Left cardiac atrium (tissue), 4 donors: ENCODE results near the gene BBS5. TPM values are rescaled to one million over a fixed set of nuclear protein-coding genes. Genes with fewer than 3 reads are reported as not detected.
"Not testable (repeated sequence)": the region's sequence is repeated elsewhere in the genome, so short reads cannot be mapped to it uniquely, and the experiment has no call there.

Source experiments
- ATAC-seq, 2 donors: fragments of 200-7000 bp; cut with Tn5 transposase; one replicate each; pipeline ENCODE4 v1.9.1; 2020; ENCODE audit warnings: mild to moderate bottlenecking in 2 of 2, moderate library complexity in 2 of 2
- DNase-seq: peaks from one replicate; pipeline ENCODE4 v3.0.0-alpha.2; 2020
- intact Hi-C, 2 donors: fragments of 100-400 bp; cut with DNase I; formaldehyde crosslinking; loops; one replicate each; pipeline versions ENCODE4 v1.14.1 to v1.15.1; 2022 to 2023
- total RNA-seq, 2 donors: library from RNA; stranded (reverse); fragmentation: NEBNext Ultra II Directional; extraction: Animal tissue kit (Norgen Biotek cat#: 25700); gene quantifications; one replicate each; pipeline ENCODE4 v1.2.1, GENCODE V29; 2021
- donor health status: DM: no; HTN: yes; CAD: no.
- donor health status: DM: no; HTN: yes; CAD: no; lungs with severe emphysema.
- donor health status: DM: yes; HTN: yes; CAD: no.
- donor health status: Dilated cardiomyopathy.

The BBS5 gene
- total RNA-seq, 2 donors from 2014 or later: 6.7 to 8.5 TPM

GRCh38 chr2:169525434-169525833 lies 46.1 kb downstream of the BBS5 start:
- intact Hi-C loops: loop anchor here in 1 of 2 donors (10.0 kb wide), 1 partner anchor 269 kb away; the partner anchor contains the start of gene SSB
- ATAC-seq (no peak), DNase-seq (no peak)

- DNase-seq: no peak
- no peak for ATAC-seq
- intact Hi-C loops: loop anchor here in 1 of 2 donors (10.0 kb wide), 1 partner anchor 268 kb away; the partner anchor contains the start of gene SSB
Measured at GRCh38 chr2:169526451-169526850, 47.2 kb downstream of the BBS5 start.

- DNase-seq (peak; percentile 63), ATAC-seq (peak; percentile 50 to 77)
- intact Hi-C loops: loop anchor here in 1 of 2 donors (10.0 kb wide), 1 partner anchor 267 kb away; the partner anchor contains the start of gene SSB
Measured at GRCh38 chr2:169528271-169528701, 49.0 kb downstream of the BBS5 start.

GRCh38 chr2:169539460-169539859 lies 60.2 kb downstream of the BBS5 start:
- ATAC-seq, intact Hi-C loops, DNase-seq: not testable (repeated sequence)

- DNase-seq (no peak), ATAC-seq (no peak)
- intact Hi-C loops: no loop called here
Measured at GRCh38 chr2:169540146-169540545, 60.9 kb downstream of the BBS5 start.

GRCh38 chr2:169542433-169542832 lies 63.1 kb downstream of the BBS5 start:
- no peak for DNase-seq
- intact Hi-C loops: no loop called here
- ATAC-seq: no peak

- intact Hi-C loops: no loop called here
- DNase-seq: no peak
- ATAC-seq: no peak
Measured at GRCh38 chr2:169546756-169547155, 67.5 kb downstream of the BBS5 start.

Other genes starting within 250 kb of the BBS5 start
- 1 to 10 TPM; 1.8 to 2.9 TPM for gene LRP2, start 117.0 kb upstream of the BBS5 start, total RNA-seq
- 10 to 100 TPM; 92.0 to 95.9 TPM for gene KLHL41, start 30.2 kb downstream of the BBS5 start, total RNA-seq
- 10 to 100 TPM; 45.1 to 66.4 TPM for gene FASTKD1, start 94.4 kb downstream of the BBS5 start, total RNA-seq
- 10 to 100 TPM; 33.7 to 45.3 TPM for gene PPIG, start 104.9 kb downstream of the BBS5 start, total RNA-seq
- under 1 TPM in 1 of 2 donors, not detected in 1; 0.16 TPM for gene CFAP210, start 214.9 kb downstream of the BBS5 start, total RNA-seq
- 1 to 10 TPM; 3.4 to 3.9 TPM for gene PHOSPHO2, start 215.0 kb downstream of the BBS5 start, total RNA-seq